ENCODE measurements around the gene GMDS.

GMDS gene

GRCh38 chr6:1819007-1819406, 426.4 kb downstream of the GMDS start:
- no peak for DNase-seq

GRCh38 chr6:1817033-1817761, 428.2 kb downstream of the GMDS start:
- DNase-seq, result no peak

GRCh38 chr6:1815827-1816452, 429.5 kb downstream of the GMDS start:
- DNase-seq, result no peak

GRCh38 chr6:1814279-1814678, 431.1 kb downstream of the GMDS start:
- no peak for DNase-seq

- no peak for DNase-seq
Observed at GRCh38 chr6:1812487-1812886, 432.9 kb downstream of the GMDS start.

GRCh38 chr6:1812034-1812433, 433.4 kb downstream of the GMDS start:
- no peak for DNase-seq

- DNase-seq, result no peak
Observed at GRCh38 chr6:1810880-1811279, 434.5 kb downstream of the GMDS start.

- no peak for DNase-seq
Observed at GRCh38 chr6:1809291-1809988, 436.0 kb downstream of the GMDS start.

GRCh38 chr6:1806935-1807334, 438.5 kb downstream of the GMDS start:
- no peak for DNase-seq

GRCh38 chr6:1802491-1803395, 442.7 kb downstream of the GMDS start:
- no peak for DNase-seq

GRCh38 chr6:1801401-1801800, 444.0 kb downstream of the GMDS start:
- no peak for DNase-seq

GRCh38 chr6:1800845-1801244, 444.6 kb downstream of the GMDS start:
- no peak for DNase-seq

- DNase-seq, result no peak
Observed at GRCh38 chr6:1798965-1799325, 446.5 kb downstream of the GMDS start.

GRCh38 chr6:1798303-1798964, 447.0 kb downstream of the GMDS start:
- no peak for DNase-seq

- no peak for DNase-seq
Observed at GRCh38 chr6:1797801-1798200, 447.6 kb downstream of the GMDS start.

GRCh38 chr6:1796706-1797529, 448.5 kb downstream of the GMDS start:
- DNase-seq, result no peak

- DNase-seq, result no peak
Observed at GRCh38 chr6:1795910-1796309, 449.5 kb downstream of the GMDS start.

GRCh38 chr6:1792989-1793388, 452.4 kb downstream of the GMDS start:
- DNase-seq, result no peak

GRCh38 chr6:1790684-1791083, 454.7 kb downstream of the GMDS start:
- DNase-seq, result no peak

- DNase-seq, result no peak
Observed at GRCh38 chr6:1789092-1789491, 456.3 kb downstream of the GMDS start.

GRCh38 chr6:1787894-1788293, 457.5 kb downstream of the GMDS start:
- no peak for DNase-seq
